SK-MEL-5 (cell line): ENCODE measurements around the gene PRDX3. TPM values are rescaled to one million over a fixed set of nuclear protein-coding genes. Genes with fewer than 3 reads are reported as not detected.
A peak's percentile ranks its signal among the peaks of the same experiment; 100 is the strongest.

Experiments used
- DNase-seq: peaks from one replicate; pipeline ENCODE4 v3.0.0-alpha.2; 2016; ENCODE audit warnings: low read depth, low spot score
- in situ Hi-C: cut with HindIII; loops from 2 replicates; pipeline ENCODE4 v1.10.0; 2016; ENCODE audit warnings: low sequenced_read_pairs, high pct_unique_total_duplicates, low pct_unique_long_range_greater_than_20kb
- polyA plus RNA-seq, 2 experiments: library from polyadenylated mRNA; depleted of rRNA; stranded (reverse); fragments of >200 nt; gene quantifications; 2 replicates each; pipeline ENCODE4 v1.2.3, GENCODE V29; 2015
- total RNA-seq: library from RNA; depleted of rRNA; stranded (reverse); fragments of >200 nt; shearing (Covaris generic); gene quantifications from 2 replicates; pipeline ENCODE4 v1.2.3, GENCODE V29; 2014; rRNA removed

Gene PRDX3
- 245 and 273 TPM in 2 replicates for total RNA-seq
- polyA plus RNA-seq (2015; cell fraction: cytosol; rRNA removed): 183 and 212 TPM in 2 replicates
- polyA plus RNA-seq (2015; cell fraction: nucleus; rRNA removed): 79.8 and 104 TPM in 2 replicates

GRCh38 chr10:119178372-119179119, at the start of gene PRDX3:
PRDX3 (minus strand) TSS chr10:119178812; CDS start chr10:119178790, 22 bp downstream.
- in situ Hi-C loops: no loop called here

GRCh38 chr10:119227825-119228224, 49.2 kb upstream of the PRDX3 start:
- no peak for DNase-seq
- in situ Hi-C loops: no loop called here

More at GRCh38 chr10:119178372-119179119, at the start of gene PRDX3:
- DNase-seq: peak; percentile 88

- DNase-seq: no peak
- in situ Hi-C loops: no loop called here
Measured at GRCh38 chr10:119225083-119225658, 46.6 kb upstream of the PRDX3 start.

- in situ Hi-C loops: no loop called here
- no peak for DNase-seq
Measured at GRCh38 chr10:119222966-119223386, 44.4 kb upstream of the PRDX3 start.

- in situ Hi-C loops: no loop called here
- DNase-seq: no peak
Measured at GRCh38 chr10:119222537-119222936, 43.9 kb upstream of the PRDX3 start.

GRCh38 chr10:119221666-119222065, 43.1 kb upstream of the PRDX3 start:
- no peak for DNase-seq
- in situ Hi-C loops: no loop called here

GRCh38 chr10:119221201-119221600, 42.6 kb upstream of the PRDX3 start:
- in situ Hi-C loops: no loop called here
- DNase-seq: no peak

- DNase-seq: no peak
- in situ Hi-C loops: no loop called here
Measured at GRCh38 chr10:119219871-119220270, 41.3 kb upstream of the PRDX3 start.

GRCh38 chr10:119217991-119218490, 39.4 kb upstream of the PRDX3 start:
- DNase-seq: no peak
- in situ Hi-C loops: no loop called here

- in situ Hi-C loops: no loop called here
- DNase-seq: no peak
Measured at GRCh38 chr10:119217401-119217800, 38.8 kb upstream of the PRDX3 start.

- DNase-seq: no peak
- in situ Hi-C loops: no loop called here
Measured at GRCh38 chr10:119216127-119216526, 37.5 kb upstream of the PRDX3 start.

- no peak for DNase-seq
- in situ Hi-C loops: no loop called here
Measured at GRCh38 chr10:119215371-119215770, 36.8 kb upstream of the PRDX3 start.

- DNase-seq: no peak
- in situ Hi-C loops: no loop called here
Measured at GRCh38 chr10:119211625-119212441, 33.2 kb upstream of the PRDX3 start.

GRCh38 chr10:119211176-119211575, 32.6 kb upstream of the PRDX3 start:
- DNase-seq: no peak

GRCh38 chr10:119210633-119211032, 32.0 kb upstream of the PRDX3 start:
- DNase-seq: no peak
- in situ Hi-C loops: no loop called here

More at GRCh38 chr10:119211176-119211575, 32.6 kb upstream of the PRDX3 start:
- in situ Hi-C loops: no loop called here

- no peak for DNase-seq
- in situ Hi-C loops: no loop called here
Measured at GRCh38 chr10:119209736-119210355, 31.2 kb upstream of the PRDX3 start.

- DNase-seq: peak; percentile 60
- in situ Hi-C loops: no loop called here
Measured at GRCh38 chr10:119209035-119209735, 30.6 kb upstream of the PRDX3 start.
